HepG2 (cell line): ENCODE data around the gene LRRC45. TPM values are rescaled to one million over a fixed set of nuclear protein-coding genes. Genes with fewer than 3 reads are reported as not detected.
A peak's percentile ranks its signal among the peaks of the same experiment; 100 is the strongest.

ENCODE experiments used
- BHLHE40 ChIP-seq: IDR thresholded peaks from 2 replicates; pipeline ENCODE4 v1.6.1; 2011; ENCODE audit warnings: low read length, improper control_type of control experiment
- CEBPB ChIP-seq: IDR thresholded peaks from 2 replicates; pipeline ENCODE4 v1.6.1; 2011; ENCODE audit warnings: low read depth, low read length, improper control_type of control experiment, borderline replicate concordance
- CREB1 ChIP-seq, 2 experiments: fragments of 450-650 bp in 1 of 2; IDR thresholded peaks; 2 replicates each; pipeline ENCODE4 v1.6.1; 2016 to 2017; ENCODE audit warnings: control low read depth in 1 of 2, mild to moderate bottlenecking in 1 of 2, missing compliant biosample characterization in 1 of 2, missing genetic modification characterization in 1 of 2
- CREBL2 ChIP-seq: sonication (generic); formaldehyde crosslinking; IDR thresholded peaks from 2 replicates; pipeline ENCODE4 v1.8.1; 2023; ENCODE audit warnings: missing genetic modification reagents, mild to moderate bottlenecking, borderline replicate concordance
- DMAP1 ChIP-seq: IDR thresholded peaks from 2 replicates; pipeline ENCODE4 v1.6.1; 2016
- HIVEP1 ChIP-seq: sonication (generic); formaldehyde crosslinking; IDR thresholded peaks from 2 replicates; pipeline ENCODE4 v1.4.0; 2020; ENCODE audit warnings: mild to moderate bottlenecking, missing genetic modification reagents
- HNRNPUL1 ChIP-seq: fragments of 200-400 bp; formaldehyde crosslinking; IDR thresholded peaks from 2 replicates; pipeline ENCODE4 v1.6.1; 2017; ENCODE audit warnings: low read depth, mild to moderate bottlenecking, low read length, moderate library complexity
- PRMT3 ChIP-seq: sonication (generic); formaldehyde crosslinking; IDR thresholded peaks from 2 replicates; pipeline ENCODE4 v1.8.1; 2022; ENCODE audit warnings: low read depth, mild to moderate bottlenecking, moderate library complexity, missing genetic modification reagents, borderline replicate concordance
- RFXANK ChIP-seq: IDR thresholded peaks from 2 replicates; pipeline ENCODE4 v1.6.1; 2016
- SAP130 ChIP-seq: IDR thresholded peaks from 2 replicates; pipeline ENCODE4 v1.6.1; 2016; ENCODE audit warnings: low read depth
- SIN3B ChIP-seq: fragments of 150-350 bp; IDR thresholded peaks from 2 replicates; pipeline ENCODE4 v1.6.1; 2014; ENCODE audit warnings: low read length
- SMC3 ChIP-seq: IDR thresholded peaks from 2 replicates; pipeline ENCODE4 v1.6.1; 2011; ENCODE audit warnings: low read length, improper control_type of control experiment
- SOX5 ChIP-seq: IDR thresholded peaks from 2 replicates; pipeline ENCODE4 v1.6.1; 2016; ENCODE audit warnings: borderline replicate concordance
- SPEN ChIP-seq: sonication (generic); formaldehyde crosslinking; IDR thresholded peaks from 2 replicates; pipeline ENCODE4 v1.5.1; 2020; ENCODE audit warnings: low read depth, mild to moderate bottlenecking, missing genetic modification reagents
- SRY ChIP-seq: sonication (generic); formaldehyde crosslinking; IDR thresholded peaks from 2 replicates; pipeline ENCODE4 v1.8.0; 2022; ENCODE audit warnings: mild to moderate bottlenecking, missing genetic modification reagents
- TBL1XR1 ChIP-seq: fragments of 150-350 bp; IDR thresholded peaks from 2 replicates; pipeline ENCODE4 v1.6.1; 2014; ENCODE audit warnings: borderline replicate concordance, low read length; ENCODE audit not compliant: partially characterized antibody
- ZC3H4 ChIP-seq: sonication (generic); formaldehyde crosslinking; IDR thresholded peaks from 2 replicates; pipeline ENCODE4 v1.4.0; 2020; ENCODE audit warnings: missing genetic modification reagents, borderline replicate concordance
- ZFP36 ChIP-seq: fragments of 150-350 bp; IDR thresholded peaks from 2 replicates; pipeline ENCODE4 v1.6.1; 2018; ENCODE audit warnings: borderline replicate concordance, low read length, low read depth; ENCODE audit not compliant: partially characterized antibody
- ZNF17 ChIP-seq: sonication (generic); formaldehyde crosslinking; IDR thresholded peaks from 2 replicates; pipeline ENCODE4 v1.5.0; 2020; ENCODE audit warnings: mild to moderate bottlenecking, missing genetic modification reagents
- ZNF280B ChIP-seq: sonication (generic); formaldehyde crosslinking; IDR thresholded peaks from 2 replicates; pipeline ENCODE4 v1.5.0; 2020; ENCODE audit warnings: missing genetic modification reagents, mild to moderate bottlenecking, borderline replicate concordance
- ZNF547 ChIP-seq: sonication (generic); formaldehyde crosslinking; IDR thresholded peaks from 2 replicates; pipeline ENCODE4 v1.5.1; 2020; ENCODE audit warnings: mild to moderate bottlenecking, missing genetic modification reagents
- ZNF552 ChIP-seq: sonication (generic); formaldehyde crosslinking; IDR thresholded peaks from 2 replicates; pipeline ENCODE4 v1.9.0; 2022; ENCODE audit warnings: missing genetic modification reagents, mild to moderate bottlenecking, borderline replicate concordance
- ZNF564 ChIP-seq: sonication (generic); formaldehyde crosslinking; IDR thresholded peaks from 2 replicates; pipeline ENCODE4 v1.8.1; 2023; ENCODE audit warnings: mild to moderate bottlenecking, missing genetic modification reagents
- ZNF577 ChIP-seq: sonication (generic); formaldehyde crosslinking; IDR thresholded peaks from 2 replicates; pipeline ENCODE4 v1.4.0; 2020; ENCODE audit warnings: mild to moderate bottlenecking, low read depth, missing genetic modification reagents, borderline replicate concordance
- ZNF713 ChIP-seq: sonication (generic); formaldehyde crosslinking; IDR thresholded peaks from 2 replicates; pipeline ENCODE4 v1.4.0; 2020; ENCODE audit warnings: mild to moderate bottlenecking, missing genetic modification reagents
- ZNF749 ChIP-seq: sonication (generic); formaldehyde crosslinking; IDR thresholded peaks from 2 replicates; pipeline ENCODE4 v1.8.0; 2022; ENCODE audit warnings: mild to moderate bottlenecking, missing genetic modification reagents, moderate library complexity, borderline replicate concordance
- ZNF776 ChIP-seq: sonication (generic); formaldehyde crosslinking; IDR thresholded peaks from 2 replicates; pipeline ENCODE4 v1.4.0; 2020; ENCODE audit warnings: mild to moderate bottlenecking, missing genetic modification reagents
- ZNF841 ChIP-seq: sonication (generic); formaldehyde crosslinking; IDR thresholded peaks from 2 replicates; pipeline ENCODE4 v1.8.1; 2023; ENCODE audit warnings: missing genetic modification reagents, borderline replicate concordance
- polyA plus RNA-seq, 8 experiments: library from polyadenylated mRNA; depleted of rRNA in 3 of 8; stranded (reverse) in 7 of 8; unstranded in 1 of 8; fragments of >200 nt; fragmentation: Illumina TruSeq in 4 of 8; extraction: Trizol in 4 of 8; gene quantifications; 2 replicates each; pipeline versions ENCODE4 v1.2.1 to v1.2.3, GENCODE V29; 2011 to 2016; ENCODE audit warnings: low read depth in 4 of 8, missing spikeins in 1 of 8, mixed read lengths in 1 of 8; ENCODE audit not compliant: insufficient read depth in 1 of 8
- total RNA-seq, 5 experiments: library from RNA; depleted of rRNA; stranded (reverse); fragments of >200 nt; fragmentation: Illumina TruSeq; extraction: Trizol; gene quantifications; 2 replicates each; pipeline ENCODE4 v1.2.3, GENCODE V29; 2016; ENCODE audit warnings: low read depth in 1 of 5
- TF ChIP-seq, protein P1 (sequence below): sonication (generic); formaldehyde crosslinking; IDR thresholded peaks from 2 replicates; pipeline ENCODE4 v1.5.1; 2020; ENCODE audit warnings: missing genetic modification reagents, mild to moderate bottlenecking, borderline replicate concordance

LRRC45 gene
- total and polyA plus RNA-seq, 2 of the 13 experiments (the other 11 are each of a cell fraction or from before 2014, with no cell fraction given), result 11.6 to 48.1 TPM

- TF ChIP-seq SRY (peak; percentile 89), SIN3B (no peak), ZNF841 (CRISPR knock-in tag) (no peak), SOX5 (CRISPR knock-in tag) (no peak), HIVEP1 (CRISPR knock-in tag) (no peak), PRMT3 (CRISPR knock-in tag) (0 out of 2 replicates have a peak, but pooled peaks have one; percentile 34), CEBPB (no peak), HNRNPUL1 (no peak), ZNF280B (CRISPR knock-in tag) (peak; percentile 71; the same call in 1 of the 2 replicates), DMAP1 (CRISPR knock-in tag) (no peak; the same call in 1 of the 2 replicates), BHLHE40 (no peak), ZNF547 (CRISPR knock-in tag) (0 out of 2 replicates have a peak, but pooled peaks have one; percentile 3), ZNF17 (CRISPR knock-in tag) (no peak), TBL1XR1 (no peak), CREB1 (IDR thresholded peaks at IDR 0.05) (no peak), CREB1 (CRISPR knock-in tag; IDR thresholded peaks at IDR 0.05) (no peak), ZNF552 (CRISPR knock-in tag) (peak; percentile 51), ZNF564 (CRISPR knock-in tag) (0 out of 2 replicates have a peak, but pooled peaks have one; percentile 56), ZNF713 (CRISPR knock-in tag) (no peak), ZNF577 (no peak), SPEN (no peak; the same call in none of the 2 replicates), ZFP36 (no peak), ZNF749 (CRISPR knock-in tag) (no peak), RFXANK (CRISPR knock-in tag) (no peak), ZNF776 (CRISPR knock-in tag) (peak; percentile 85), SAP130 (peak; percentile 68), ZC3H4 (no peak), SMC3 (no peak), CREBL2 (CRISPR knock-in tag) (no peak)
- TF ChIP-seq, protein P1, sequence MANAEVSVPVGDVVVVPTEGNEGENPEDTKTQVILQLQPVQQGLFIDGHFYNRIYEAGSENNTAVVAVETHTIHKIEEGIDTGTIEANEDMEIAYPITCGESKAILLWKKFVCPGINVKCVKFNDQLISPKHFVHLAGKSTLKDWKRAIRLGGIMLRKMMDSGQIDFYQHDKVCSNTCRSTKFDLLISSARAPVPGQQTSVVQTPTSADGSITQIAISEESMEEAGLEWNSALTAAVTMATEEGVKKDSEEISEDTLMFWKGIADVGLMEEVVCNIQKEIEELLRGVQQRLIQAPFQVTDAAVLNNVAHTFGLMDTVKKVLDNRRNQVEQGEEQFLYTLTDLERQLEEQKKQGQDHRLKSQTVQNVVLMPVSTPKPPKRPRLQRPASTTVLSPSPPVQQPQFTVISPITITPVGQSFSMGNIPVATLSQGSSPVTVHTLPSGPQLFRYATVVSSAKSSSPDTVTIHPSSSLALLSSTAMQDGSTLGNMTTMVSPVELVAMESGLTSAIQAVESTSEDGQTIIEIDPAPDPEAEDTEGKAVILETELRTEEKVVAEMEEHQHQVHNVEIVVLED, result no peak
These were observed 539 bp downstream of the LRRC45 start (continued) for GRCh38 chr17:82023447-82024241.
